ENCODE data around the gene CLPSL2. TPM values are rescaled to one million over a fixed set of nuclear protein-coding genes. Genes with fewer than 3 reads are reported as not detected.

Gene CLPSL2
- total RNA-seq, result not detected
- long read RNA-seq, result 0 reads

GRCh38 chr6:35776364-35777215 lies at the start of gene CLPSL2:
Gene CLPSL2 (plus strand): TSS chr6:35776598. CDS start chr6:35776619, 21 bp downstream.
- no peaks in the 10 kb centered on the region for H3K9me3 ChIP-seq
- DNase-seq, result no peak
- no peaks in the 10 kb centered on the region for H3K36me3 ChIP-seq
- TF ChIP-seq CTCF (IDR thresholded peaks at IDR 0.05), result no peak
- peaks cover 8% of the 10 kb centered on the region for H3K4me1 ChIP-seq
- H3K4me3 ChIP-seq, result peak within 1 kb of the TSS; percentile 51
- H3K27ac ChIP-seq, result no peak within 1 kb of the TSS
- peak; percentile 36 to 47 for ATAC-seq
- intact Hi-C loops (cut with DNase I), result no loop called here
- H3K27me3 ChIP-seq (ENCODE audit: low read depth), result peaks cover 33% of the 10 kb centered on the region

GRCh38 chr6:35727231-35727934 lies 49.0 kb upstream of the CLPSL2 start:
- peak overlapping the region; percentile 50 for H3K4me3 ChIP-seq
- TF ChIP-seq CTCF (IDR thresholded peaks at IDR 0.05), result no peak
- H3K27me3 ChIP-seq (ENCODE audit: low read depth), result no peaks in the 10 kb centered on the region
- DNase-seq (peak; percentile 91), ATAC-seq (peak; percentile 24 to 55)
- H3K4me1 ChIP-seq, result peaks cover 86% of the 10 kb centered on the region
- intact Hi-C loops (cut with DNase I), result no loop called here
- H3K27ac ChIP-seq, result peak overlapping the region; percentile 98
- H3K9me3 ChIP-seq, result no peaks in the 10 kb centered on the region
- H3K36me3 ChIP-seq, result no peaks in the 10 kb centered on the region

- H3K27me3 ChIP-seq (ENCODE audit: low read depth), result no peaks in the 10 kb centered on the region
- peak overlapping the region; percentile 50 for H3K4me3 ChIP-seq
- H3K9me3 ChIP-seq, result no peaks in the 10 kb centered on the region
- peaks cover 88% of the 10 kb centered on the region for H3K4me1 ChIP-seq
- peak; percentile 97 for DNase-seq
- intact Hi-C loops (cut with DNase I), result no loop called here
- H3K27ac ChIP-seq, result peak overlapping the region; percentile 98
- ATAC-seq, result peak; percentile 78 to 84
- H3K36me3 ChIP-seq, result no peaks in the 10 kb centered on the region
- TF ChIP-seq CTCF (IDR thresholded peaks at IDR 0.05), result peak; percentile 22
These were observed 48.3 kb upstream of the CLPSL2 start for GRCh38 chr6:35727935-35728682.

GRCh38 chr6:35728683-35729678 lies 47.4 kb upstream of the CLPSL2 start:
- no peaks in the 10 kb centered on the region for H3K27me3 ChIP-seq (ENCODE audit: low read depth)
- peak overlapping the region; percentile 98 for H3K27ac ChIP-seq
- peak; percentile 82 for DNase-seq
- peak overlapping the region; percentile 50 for H3K4me3 ChIP-seq
- H3K36me3 ChIP-seq, result no peaks in the 10 kb centered on the region
- H3K4me1 ChIP-seq, result peaks cover 87% of the 10 kb centered on the region
- no peaks in the 10 kb centered on the region for H3K9me3 ChIP-seq
- intact Hi-C loops (cut with DNase I), result no loop called here
- TF ChIP-seq CTCF (IDR thresholded peaks at IDR 0.05), result no peak
- peak; percentile 25 to 37 for ATAC-seq

Measured in lower lobe of right lung (tissue), 2 donors.